Liver (tissue), 9 donors: ENCODE data around the gene MBOAT1. TPM values are rescaled to one million over a fixed set of nuclear protein-coding genes. Genes with fewer than 3 reads are reported as not detected.

Source experiments
- DNase-seq: peaks from one replicate; pipeline ENCODE4 v3.0.0-alpha.2; 2017; ENCODE audit warnings: low spot score
- H3K27ac ChIP-seq, 2 donors: one replicate each; pipeline ENCODE4 v1.7.0; 2013; ENCODE audit warnings: inconsistent platforms in 2 of 2, low read length in 2 of 2, control low read depth in 1 of 2, low read depth in 1 of 2, mild to moderate bottlenecking in 1 of 2
- H3K27me3 ChIP-seq, 4 donors: one replicate each; pipeline versions ENCODE4 v1.6.1 to v1.7.0; 2013; ENCODE audit warnings: low read length in 3 of 4, inconsistent platforms in 1 of 4, mild to moderate bottlenecking in 1 of 4, moderate library complexity in 1 of 4; ENCODE audit not compliant: control insufficient read depth in 4 of 4, insufficient read depth in 4 of 4
- H3K36me3 ChIP-seq, 4 donors: one replicate each; pipeline versions ENCODE4 v1.6.1 to v1.7.0; 2013; ENCODE audit warnings: low read length in 3 of 4, mild to moderate bottlenecking in 3 of 4, low read depth in 1 of 4, moderate library complexity in 1 of 4; ENCODE audit not compliant: control insufficient read depth in 4 of 4, insufficient read depth in 3 of 4
- H3K4me1 ChIP-seq, 4 donors: one replicate each; pipeline versions ENCODE4 v1.6.1 to v1.7.0; 2013; ENCODE audit warnings: low read length in 3 of 4, mild to moderate bottlenecking in 3 of 4, moderate library complexity in 1 of 4; ENCODE audit not compliant: control insufficient read depth in 4 of 4, insufficient read depth in 4 of 4
- H3K4me3 ChIP-seq, 3 donors: one replicate each; pipeline versions ENCODE4 v1.6.1 to v1.7.0; 2013; ENCODE audit warnings: low read length in 3 of 3, control low read depth in 1 of 3, low read depth in 1 of 3, mild to moderate bottlenecking in 1 of 3
- H3K9ac ChIP-seq, 2 donors: one replicate each; pipeline ENCODE4 v1.7.0; 2013; ENCODE audit warnings: low read length in 2 of 2, mild to moderate bottlenecking in 2 of 2, moderate library complexity in 2 of 2, control low read depth in 1 of 2, low read depth in 1 of 2
- H3K9me3 ChIP-seq, 4 donors: one replicate each; pipeline versions ENCODE4 v1.6.1 to v1.7.0; 2013; ENCODE audit warnings: low read length in 3 of 4; ENCODE audit not compliant: control insufficient read depth in 4 of 4
- ATF3 ChIP-seq: IDR thresholded peaks from 2 replicates; pipeline ENCODE4 v1.6.1; 2016; ENCODE audit warnings: antibody characterized with exemption
- CTCF ChIP-seq: fragments of 150-350 bp; IDR thresholded peaks from 2 replicates; pipeline ENCODE4 v1.5.1; 2017; ENCODE audit warnings: improper control_type of control experiment, low read depth, low read length; ENCODE audit not compliant: missing input control
- EGR1 ChIP-seq, 2 donors: IDR thresholded peaks; 2 replicates each; pipeline ENCODE4 v1.6.1; 2016 to 2018; ENCODE audit warnings: antibody characterized with exemption in 2 of 2, low read depth in 2 of 2
- FOXA1 ChIP-seq: IDR thresholded peaks from 2 replicates; pipeline ENCODE4 v1.6.1; 2016; ENCODE audit warnings: antibody characterized with exemption
- FOXA2 ChIP-seq: IDR thresholded peaks from 2 replicates; pipeline ENCODE4 v1.6.1; 2016; ENCODE audit warnings: antibody characterized with exemption
- GABPA ChIP-seq, 2 donors: IDR thresholded peaks in 1 of 2; conservative IDR thresholded peaks in 1 of 2; 2 replicates each; pipeline ENCODE4 v1.6.1; 2016; ENCODE audit warnings: antibody characterized with exemption in 2 of 2, mild to moderate bottlenecking in 1 of 2, moderate library complexity in 1 of 2
- HNF4A ChIP-seq, 2 donors: conservative IDR thresholded peaks; 2 replicates each; pipeline ENCODE4 v1.6.1; 2016; ENCODE audit warnings: antibody characterized with exemption in 2 of 2, mild to moderate bottlenecking in 2 of 2
- HNF4G ChIP-seq: IDR thresholded peaks from 2 replicates; pipeline ENCODE4 v1.6.1; 2016; ENCODE audit warnings: antibody characterized with exemption
- JUND ChIP-seq, 2 donors: IDR thresholded peaks; 2 replicates each; pipeline ENCODE4 v1.6.1; 2016; ENCODE audit warnings: antibody characterized with exemption in 2 of 2
- MAX ChIP-seq: IDR thresholded peaks from 2 replicates; pipeline ENCODE4 v1.6.1; 2016; ENCODE audit warnings: antibody characterized with exemption
- NR2F2 ChIP-seq: IDR thresholded peaks from 2 replicates; pipeline ENCODE4 v1.6.1; 2016; ENCODE audit warnings: antibody characterized with exemption
- RAD21 ChIP-seq, 2 donors: IDR thresholded peaks; 2 replicates each; pipeline ENCODE4 v1.6.1; 2016; ENCODE audit warnings: antibody characterized with exemption in 2 of 2, mild to moderate bottlenecking in 2 of 2
- REST ChIP-seq: IDR thresholded peaks from 2 replicates; pipeline ENCODE4 v1.6.1; 2016; ENCODE audit warnings: antibody characterized with exemption, mild to moderate bottlenecking
- RXRA ChIP-seq, 2 donors: IDR thresholded peaks; 2 replicates each; pipeline ENCODE4 v1.6.1; 2017 to 2018; ENCODE audit warnings: antibody characterized with exemption in 2 of 2, mild to moderate bottlenecking in 1 of 2
- SP1 ChIP-seq: IDR thresholded peaks from 2 replicates; pipeline ENCODE4 v1.6.1; 2018; ENCODE audit warnings: antibody characterized with exemption, mild to moderate bottlenecking
- TAF1 ChIP-seq: conservative IDR thresholded peaks from 2 replicates; pipeline ENCODE4 v1.6.1; 2016; ENCODE audit warnings: antibody characterized with exemption, mild to moderate bottlenecking
- YY1 ChIP-seq: IDR thresholded peaks from 2 replicates; pipeline ENCODE4 v1.6.1; 2016; ENCODE audit warnings: antibody characterized with exemption, mild to moderate bottlenecking
- ZBTB33 ChIP-seq: IDR thresholded peaks from 2 replicates; pipeline ENCODE4 v1.6.1; 2016; ENCODE audit warnings: antibody characterized with exemption
- WGBS: extraction: QIAGEN DNeasy Blood & Tissue Kit; methylation state at CpG from one replicate; pipeline ENCODE4 v1.1.7; 2013; 5-methylcytosine and 5-hydroxymethylcytosine counted together
- polyA plus RNA-seq, 2 donors: library from polyadenylated mRNA; stranded (reverse) in 1 of 2; unstranded in 1 of 2; fragments of 200-250 nt in 1 of 2; fragments of >200 nt in 1 of 2; fragmentation: Nextera tagmentation in 1 of 2; extraction: Ambion mirVana in 1 of 2; gene quantifications; one replicate each; pipeline versions ENCODE4 v1.2.1 to v1.2.3, GENCODE V29; 2013 to 2015
- total RNA-seq, 2 donors: library from RNA; depleted of rRNA; stranded (reverse); fragments of >200 nt; gene quantifications; one replicate each; pipeline ENCODE4 v1.2.3, GENCODE V29; 2014
- donor health status: healthy.
- donor health status: healthy.
- donor health status: healthy.
- donor health status: healthy.
- donor health status: healthy.

MBOAT1 gene
- total and polyA plus RNA-seq, 4 donors = 1.2 to 9.3 (median 3.3) TPM

- H3K4me3 ChIP-seq = no peak overlapping the region
- peaks cover 0 to 2% (median 0%) of the 10 kb centered on the region in 4 donors for H3K4me1 ChIP-seq
- DNase-seq = no peak
- no peak overlapping the region for H3K27ac ChIP-seq
- H3K9me3 ChIP-seq = no peaks in the 10 kb centered on the region
- no peak for TF ChIP-seq MAX
- TF ChIP-seq HNF4G = no peak
- TF ChIP-seq CTCF = no peak
- TF ChIP-seq EGR1 (IDR thresholded peaks at IDR 0.05; ENCODE audit: low read depth in 2 of 2) = no peak
- TF ChIP-seq NR2F2 = no peak
- TF ChIP-seq FOXA1 = no peak
- no peak for TF ChIP-seq ATF3
- TF ChIP-seq HNF4A (conservative IDR thresholded peaks at IDR 0.05) = no peak
- TF ChIP-seq YY1 = no peak
- TF ChIP-seq RAD21 (IDR thresholded peaks at IDR 0.05) = no peak
- no peak for TF ChIP-seq FOXA2
- TF ChIP-seq REST = no peak
- no peak for TF ChIP-seq SP1
- TF ChIP-seq ZBTB33 = no peak
- no peak for TF ChIP-seq TAF1
- no peak for TF ChIP-seq RXRA (IDR thresholded peaks at IDR 0.05)
- TF ChIP-seq GABPA (IDR thresholded peaks at IDR 0.05 in 1 of 2, conservative IDR thresholded peaks at IDR 0.05 in 1 of 2) = no peak
- no peak for TF ChIP-seq JUND (IDR thresholded peaks at IDR 0.05)
- no peaks in the 10 kb centered on the region for H3K36me3 ChIP-seq
- H3K27me3 ChIP-seq = no peaks in the 10 kb centered on the region
- H3K9ac ChIP-seq = no peak overlapping the region
- 55% methylated on average over 2 of the region's 2 CpGs for WGBS
Measured at GRCh38 chr6:20146291-20146690, 66.0 kb downstream of the MBOAT1 start.
